HG02571 (cell line): ENCODE data around the gene AGL.
"Not testable (repeated sequence)": the region's sequence is repeated elsewhere in the genome, so short reads cannot be mapped to it uniquely, and the experiment has no call there.

Source experiments
- ATAC-seq: cut with Tn5 transposase; IDR thresholded peaks from one replicate; pipeline ENCODE4 v1.9.1; 2021; ENCODE audit warnings: mild to moderate bottlenecking, moderate library complexity; ENCODE audit not compliant: unreplicated experiment

The AGL gene

DNA sequence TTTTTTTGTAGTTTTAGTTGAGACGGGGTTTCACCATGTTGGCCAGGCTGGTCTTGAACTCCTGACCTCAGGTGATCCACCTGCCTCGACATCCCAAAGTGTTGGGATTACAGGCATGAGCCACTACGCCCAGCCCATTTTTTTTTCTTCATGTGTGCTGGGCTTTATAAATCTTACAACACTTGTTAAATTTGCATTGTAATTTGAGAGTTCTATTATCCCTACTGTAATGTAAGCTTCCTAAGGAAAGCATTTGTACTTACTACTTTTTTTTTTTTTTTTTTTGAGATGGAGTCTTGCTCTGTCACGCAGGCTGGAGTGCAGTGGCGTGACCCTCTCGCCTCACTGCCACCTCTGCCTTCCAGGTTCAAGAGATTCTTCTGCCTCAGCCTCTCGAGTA is 121.9 kb downstream of the AGL start:
- not testable (repeated sequence) for ATAC-seq
